HG02623 (cell line): ENCODE data around the gene MYL7.
"Not testable (repeated sequence)": the region's sequence is repeated elsewhere in the genome, so short reads cannot be mapped to it uniquely, and the experiment has no call there.

Source experiments
- ATAC-seq: cut with Tn5 transposase; IDR thresholded peaks from one replicate; pipeline ENCODE4 v1.9.1; 2021; ENCODE audit warnings: moderate library complexity; ENCODE audit not compliant: unreplicated experiment

MYL7 gene, protein sequence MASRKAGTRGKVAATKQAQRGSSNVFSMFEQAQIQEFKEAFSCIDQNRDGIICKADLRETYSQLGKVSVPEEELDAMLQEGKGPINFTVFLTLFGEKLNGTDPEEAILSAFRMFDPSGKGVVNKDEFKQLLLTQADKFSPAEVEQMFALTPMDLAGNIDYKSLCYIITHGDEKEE

GRCh38 chr7:44141221-44141850 lies at the start of gene MYL7:
MYL7 (minus strand) TSS chr7:44141332; CDS start chr7:44141305, 27 bp downstream.
- no peak for ATAC-seq

GRCh38 chr7:44189993-44190872 lies 49.1 kb upstream of the MYL7 start:
- ATAC-seq = no peak

- no peak for ATAC-seq
Observed at GRCh38 chr7:44189286-44189992, 48.3 kb upstream of the MYL7 start, which contains the start of gene GCK. GCK (minus strand) TSS chr7:44189439; CDS start chr7:44188953, 486 bp downstream.

DNA sequence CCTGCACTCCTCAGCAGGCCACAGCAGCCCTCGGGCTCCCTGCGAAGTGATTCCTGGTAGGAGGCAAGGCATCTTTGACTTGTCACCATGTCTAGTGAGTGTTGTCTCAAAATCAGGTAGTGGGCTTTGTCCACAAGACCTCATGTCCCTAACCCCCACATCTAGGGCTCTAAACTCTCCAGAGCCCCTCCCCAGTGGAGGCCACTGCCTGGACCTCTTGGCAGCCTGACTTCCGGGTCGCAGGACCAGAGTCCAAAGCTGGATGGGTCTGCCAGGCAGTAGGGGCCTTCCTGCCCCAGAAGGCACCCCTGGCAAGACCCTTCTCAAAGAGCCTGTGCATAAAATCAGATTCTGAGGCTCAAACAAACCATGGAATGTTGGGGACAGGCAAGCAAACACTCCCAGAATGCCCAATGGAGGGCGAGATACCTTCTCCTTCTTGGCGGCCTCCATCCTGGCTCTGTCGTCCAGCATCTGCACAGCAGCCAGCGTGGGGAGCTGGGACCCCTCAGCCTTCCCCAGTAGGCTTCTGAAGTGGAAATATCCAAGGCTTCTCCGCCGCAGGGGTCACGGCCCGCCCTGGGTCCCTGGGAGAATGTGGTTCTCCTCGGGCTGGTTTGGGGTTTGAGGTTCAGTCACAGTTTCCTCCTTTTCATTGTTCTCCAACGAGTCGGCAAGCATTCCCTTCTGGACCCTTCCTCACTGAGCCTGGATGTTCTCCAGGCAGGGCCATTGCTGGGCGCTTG lies 47.5 kb upstream of the MYL7 start:
- no peak for ATAC-seq

- no peak for ATAC-seq
Observed at GRCh38 chr7:44187636-44188416, 46.7 kb upstream of the MYL7 start.

DNA sequence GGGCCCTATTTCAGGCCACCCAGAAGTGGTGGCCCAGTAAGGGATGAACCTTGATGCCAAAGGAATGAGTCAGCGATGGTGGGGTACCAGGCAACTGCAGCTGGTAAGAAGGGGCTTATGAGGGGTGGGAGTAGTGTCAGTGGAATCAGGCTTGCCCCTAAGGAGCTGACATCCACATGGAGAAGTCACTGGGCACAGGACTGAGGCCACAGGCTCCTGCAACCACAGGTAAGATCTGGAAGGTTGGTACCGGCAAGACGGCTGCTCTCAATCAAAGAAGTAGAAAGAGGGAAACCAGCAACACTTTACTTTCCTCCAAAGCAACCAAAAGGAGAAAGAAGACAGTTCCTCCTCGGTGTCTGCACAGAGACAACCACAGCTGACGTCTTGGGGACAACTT lies 45.6 kb upstream of the MYL7 start:
- no peak for ATAC-seq

GRCh38 chr7:44185729-44186128 lies 44.6 kb upstream of the MYL7 start:
- ATAC-seq = no peak

GRCh38 chr7:44184873-44185446 lies 43.8 kb upstream of the MYL7 start:
- no peak for ATAC-seq

GRCh38 chr7:44184206-44184872 lies 43.2 kb upstream of the MYL7 start:
- no peak for ATAC-seq

- no peak for ATAC-seq
Observed at GRCh38 chr7:44183386-44183785, 42.3 kb upstream of the MYL7 start.

- no peak for ATAC-seq
Observed at GRCh38 chr7:44182827-44183226, 41.7 kb upstream of the MYL7 start.

GRCh38 chr7:44180631-44181030 lies 39.5 kb upstream of the MYL7 start:
- no peak for ATAC-seq

DNA sequence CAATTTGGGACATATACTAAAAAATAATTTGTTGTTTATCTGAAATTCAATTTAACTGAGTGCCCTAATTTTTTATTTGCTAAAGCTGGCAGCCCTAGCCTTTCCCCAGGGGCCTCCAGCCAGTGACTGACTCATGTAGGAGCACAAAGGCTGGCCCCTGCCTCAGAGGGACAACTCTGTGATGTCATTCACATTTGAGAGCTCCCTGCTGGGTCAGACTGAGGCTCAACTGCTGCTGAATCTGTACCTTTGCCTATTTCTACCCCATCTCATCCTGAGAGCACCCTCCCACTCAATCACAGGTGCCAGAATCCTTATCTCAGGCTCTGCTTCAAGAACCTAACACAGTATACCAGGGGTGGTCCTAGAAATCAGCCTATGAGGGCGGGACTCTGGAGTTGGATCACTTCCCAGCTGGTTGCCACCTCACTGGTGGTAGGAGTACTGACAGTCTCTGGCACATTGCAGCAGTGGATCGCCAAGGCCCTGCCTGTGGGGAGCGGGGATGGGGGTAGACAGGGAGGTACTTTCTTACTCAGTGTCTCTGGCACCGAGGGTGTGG lies 36.5 kb upstream of the MYL7 start:
- no peak for ATAC-seq

DNA sequence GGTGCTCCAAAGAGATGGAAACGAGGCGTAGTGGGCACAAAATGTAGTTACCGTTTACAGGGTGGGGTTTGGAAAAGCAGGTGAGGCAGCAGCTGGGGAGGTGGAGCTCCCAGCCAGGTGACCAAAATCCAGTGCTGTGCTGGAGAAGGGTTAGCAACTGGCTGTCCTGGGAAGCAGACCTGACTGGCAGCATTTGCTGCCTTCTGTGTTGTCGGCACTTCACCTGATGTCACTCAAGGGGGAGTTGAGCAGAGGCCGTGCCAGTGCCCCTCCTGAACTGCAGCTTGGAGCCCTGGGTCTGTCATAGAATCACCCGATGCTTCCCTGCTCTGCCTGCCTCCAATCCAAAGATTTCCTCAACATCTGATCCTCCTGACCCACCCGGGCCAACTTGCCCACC lies 35.4 kb upstream of the MYL7 start:
- no peak for ATAC-seq

- ATAC-seq = no peak
Observed at GRCh38 chr7:44175730-44176129, 34.6 kb upstream of the MYL7 start.

DNA sequence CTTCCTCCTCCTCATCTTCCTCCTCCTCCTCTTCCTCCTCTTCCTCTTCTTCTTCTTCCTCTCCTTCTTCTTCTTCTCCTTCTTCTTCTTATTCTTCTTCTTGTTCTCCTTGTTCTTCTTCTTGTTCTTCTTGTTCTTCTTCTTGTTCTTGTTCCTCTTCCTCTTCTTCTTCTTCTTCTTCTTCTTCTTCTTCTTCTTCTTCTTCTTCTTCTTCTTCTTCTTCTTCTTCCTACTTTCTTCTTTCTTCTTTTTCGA lies 33.5 kb upstream of the MYL7 start:
- not testable (repeated sequence) for ATAC-seq

DNA sequence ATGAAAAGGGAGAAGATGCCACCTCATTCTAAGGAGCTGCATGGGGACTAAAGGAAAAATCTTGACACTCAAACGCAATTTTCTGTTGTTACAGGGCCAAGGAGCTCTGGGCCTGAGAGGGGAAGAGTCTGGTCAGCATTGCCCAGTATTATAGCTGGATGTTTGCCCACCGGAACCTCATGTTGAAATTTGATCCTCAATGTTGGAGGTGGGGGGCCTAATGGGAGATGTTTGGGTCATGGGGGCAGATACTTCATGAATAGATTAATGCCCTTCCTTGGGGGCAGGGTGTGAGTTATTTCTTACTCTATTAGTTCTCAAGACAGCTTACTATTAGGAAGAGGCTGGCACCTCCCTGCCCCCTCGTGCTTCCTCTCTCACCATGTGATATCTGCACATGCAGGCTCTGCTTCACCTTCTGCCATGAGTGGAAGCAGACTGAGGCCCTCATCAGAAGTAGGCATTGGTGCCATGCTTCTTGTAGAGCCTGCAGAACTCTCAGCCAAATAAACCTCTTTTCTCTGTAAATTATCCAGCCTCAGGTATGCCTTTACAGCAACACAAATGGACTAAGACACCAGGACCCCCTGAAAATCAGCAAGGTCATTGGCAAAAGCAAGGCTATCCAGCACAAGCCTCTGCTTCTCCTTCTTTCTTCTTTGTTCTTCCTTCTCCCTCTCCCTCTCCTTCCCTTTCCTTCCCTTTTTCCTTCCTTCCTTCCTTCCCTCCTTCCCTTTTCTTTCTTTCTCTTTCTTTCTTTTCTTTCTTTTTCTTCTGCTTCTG lies 33.0 kb upstream of the MYL7 start:
- ATAC-seq = no peak

GRCh38 chr7:44172803-44173424 lies 31.8 kb upstream of the MYL7 start:
- no peak for ATAC-seq
